Loucy (cell line): ENCODE data around the gene SF3B2.

Source experiments
- CTCF ChIP-seq: fragments of 200-600 bp; sonication (generic); conservative IDR thresholded peaks from 2 replicates; pipeline ENCODE4 v1.5.1; 2014; ENCODE audit warnings: mild to moderate bottlenecking, antibody characterized with exemption, low read length
- EZH2phosphoT487 ChIP-seq: fragments of 200-600 bp; IDR thresholded peaks from 2 replicates; pipeline ENCODE4 v1.6.1; 2018; ENCODE audit warnings: antibody characterized with exemption, mild to moderate bottlenecking, moderate library complexity, borderline replicate concordance

DNA sequence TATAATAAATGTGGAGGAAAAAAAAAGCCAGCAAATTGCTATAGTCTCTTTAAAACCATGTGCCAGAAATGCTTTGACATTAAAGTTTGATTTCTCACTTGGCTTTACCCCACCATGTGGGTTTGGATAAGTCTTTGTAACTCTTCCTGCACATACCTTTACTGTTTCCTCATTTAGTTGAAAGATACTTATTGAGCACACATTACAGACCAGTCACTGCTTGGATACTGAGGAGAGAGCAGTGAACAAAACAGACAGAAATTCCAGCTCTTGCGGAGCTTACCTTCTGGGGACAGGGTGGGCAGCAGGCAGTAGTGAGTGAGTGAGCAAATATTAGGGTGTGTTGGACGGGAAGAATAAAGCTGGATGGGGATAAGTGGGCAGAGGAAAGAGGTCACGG lies 31.6 kb downstream of the SF3B2 start:
- no peak for TF ChIP-seq CTCF
- no peak for TF ChIP-seq EZH2phosphoT487
